ENCODE data around the gene PHLDA2.

DNA sequence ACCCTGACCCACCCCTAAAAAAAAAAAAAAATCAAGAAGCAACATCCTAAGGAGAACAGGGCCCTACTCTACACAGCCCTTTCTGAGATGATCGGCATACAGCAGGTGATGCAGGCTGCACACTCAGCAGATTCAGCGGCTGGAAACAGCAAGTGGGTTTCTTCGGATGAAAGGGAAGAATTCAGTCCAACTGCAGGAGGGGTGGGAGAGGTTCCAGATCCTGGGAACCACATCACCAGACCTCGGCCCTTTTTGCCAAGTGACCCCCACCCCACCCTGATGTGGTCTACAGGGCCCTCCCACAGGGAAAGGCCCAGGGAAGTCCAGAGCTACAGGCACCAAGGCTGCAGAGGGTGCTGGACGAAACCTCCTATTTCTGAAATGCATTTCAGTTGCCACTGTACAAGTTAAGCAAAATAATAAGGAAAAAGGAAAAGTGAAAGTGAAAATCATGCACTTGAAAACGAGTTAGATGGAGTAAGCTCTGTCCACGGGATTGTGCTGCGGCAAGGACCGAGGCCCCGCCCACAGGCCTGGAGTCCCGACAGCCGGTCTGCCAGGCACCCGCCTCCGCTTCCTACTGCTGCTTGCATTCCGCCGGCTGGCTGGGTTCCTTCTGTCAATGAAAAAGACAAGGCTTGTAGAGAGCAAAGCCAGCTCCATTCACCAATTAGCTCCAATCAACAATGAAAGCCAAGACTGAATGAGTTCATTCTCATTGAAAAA is 16.0 kb upstream of the PHLDA2 start:
- TF ChIP-seq, protein P1, sequence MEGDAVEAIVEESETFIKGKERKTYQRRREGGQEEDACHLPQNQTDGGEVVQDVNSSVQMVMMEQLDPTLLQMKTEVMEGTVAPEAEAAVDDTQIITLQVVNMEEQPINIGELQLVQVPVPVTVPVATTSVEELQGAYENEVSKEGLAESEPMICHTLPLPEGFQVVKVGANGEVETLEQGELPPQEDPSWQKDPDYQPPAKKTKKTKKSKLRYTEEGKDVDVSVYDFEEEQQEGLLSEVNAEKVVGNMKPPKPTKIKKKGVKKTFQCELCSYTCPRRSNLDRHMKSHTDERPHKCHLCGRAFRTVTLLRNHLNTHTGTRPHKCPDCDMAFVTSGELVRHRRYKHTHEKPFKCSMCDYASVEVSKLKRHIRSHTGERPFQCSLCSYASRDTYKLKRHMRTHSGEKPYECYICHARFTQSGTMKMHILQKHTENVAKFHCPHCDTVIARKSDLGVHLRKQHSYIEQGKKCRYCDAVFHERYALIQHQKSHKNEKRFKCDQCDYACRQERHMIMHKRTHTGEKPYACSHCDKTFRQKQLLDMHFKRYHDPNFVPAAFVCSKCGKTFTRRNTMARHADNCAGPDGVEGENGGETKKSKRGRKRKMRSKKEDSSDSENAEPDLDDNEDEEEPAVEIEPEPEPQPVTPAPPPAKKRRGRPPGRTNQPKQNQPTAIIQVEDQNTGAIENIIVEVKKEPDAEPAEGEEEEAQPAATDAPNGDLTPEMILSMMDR (IDR thresholded peaks at IDR 0.05) = no peak
- TF ChIP-seq POLR2AphosphoS5 (IDR thresholded peaks at IDR 0.05) (no peak), POLR2A (IDR thresholded peaks at IDR 0.05) (no peak)
